Kasumi-1 (cell line): ENCODE data around the gene SCAPER.

Experiments
- DNase-seq, 2 experiments: peaks; one replicate each; lab custom pipeline; 2025; lab: John Stamatoyannopoulos, UW

SCAPER gene

DNA sequence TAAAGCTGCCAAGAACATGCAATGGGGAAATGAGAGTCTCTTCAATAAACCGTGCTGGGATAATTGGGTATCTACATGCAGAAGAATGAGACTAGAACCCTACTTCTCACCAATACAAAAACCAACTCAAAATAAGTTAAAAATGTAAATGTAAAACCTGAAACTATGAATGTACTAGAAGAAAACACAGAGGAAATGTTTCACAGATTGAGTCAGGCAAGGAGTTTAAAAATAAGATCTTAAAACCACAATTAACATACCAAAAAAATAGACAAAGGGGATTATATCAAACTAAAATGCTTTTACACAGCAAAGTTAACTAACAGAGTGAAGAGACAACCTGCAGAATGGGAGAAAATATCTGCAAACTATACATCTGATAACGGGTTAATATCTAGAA, 478.2 kb downstream of the SCAPER start:
- no peak for DNase-seq

DNA sequence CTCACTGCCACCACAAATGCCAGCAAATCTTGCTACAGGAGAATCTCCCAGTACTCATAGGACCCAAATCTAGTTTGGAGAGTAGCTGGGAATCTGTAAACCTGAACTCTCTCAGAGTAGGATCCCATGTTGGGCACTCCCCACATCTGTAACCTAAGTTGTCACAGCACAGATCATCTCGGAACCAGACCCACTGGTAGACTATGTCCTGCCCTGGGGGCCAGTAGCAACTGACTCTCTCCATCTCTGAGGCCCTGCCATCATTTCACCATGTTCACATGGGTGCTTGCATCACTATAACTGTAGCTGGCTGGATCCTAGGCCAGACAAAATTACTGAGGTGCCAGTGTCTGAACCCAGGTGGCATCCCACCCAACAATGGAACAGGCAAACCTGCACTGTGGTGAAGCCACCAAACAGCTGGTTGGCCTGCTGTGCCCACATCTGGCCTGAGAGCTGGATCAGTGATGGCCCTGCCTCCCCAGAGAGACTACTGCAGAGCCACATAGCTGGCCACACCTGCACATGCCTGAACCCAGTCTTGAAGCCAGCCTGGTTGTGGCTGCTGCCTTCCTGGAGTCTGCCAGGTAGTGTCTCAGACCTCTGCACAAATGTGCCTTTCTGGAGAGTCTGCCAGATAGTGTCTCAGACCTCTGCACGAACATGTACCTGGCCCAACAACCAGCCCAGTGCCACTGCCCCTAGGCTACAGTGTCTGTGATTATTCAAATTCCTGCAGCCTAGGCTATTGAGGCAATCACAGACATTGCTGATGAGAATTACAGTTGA, 486.6 kb downstream of the SCAPER start:
- DNase-seq = no peak

DNA sequence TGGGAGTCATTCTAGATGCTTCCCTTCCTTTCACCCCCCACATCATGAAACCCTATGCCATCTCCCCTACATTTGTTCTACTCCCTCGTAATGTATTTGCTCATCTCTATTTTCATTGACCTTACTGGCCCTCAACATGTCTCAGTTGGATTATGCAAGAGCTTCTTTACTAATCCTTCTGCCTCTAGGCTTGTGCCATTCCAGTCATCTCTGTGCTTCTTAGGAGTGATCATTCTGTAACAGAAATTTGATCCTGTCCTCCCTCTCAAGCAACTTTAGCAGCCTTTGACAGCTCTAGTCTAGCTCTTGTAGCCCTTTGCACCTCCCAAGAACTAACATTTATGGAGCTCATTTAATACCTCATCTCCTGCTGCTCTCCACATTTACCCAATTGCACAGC, 503.9 kb downstream of the SCAPER start:
- DNase-seq = no peak

DNA sequence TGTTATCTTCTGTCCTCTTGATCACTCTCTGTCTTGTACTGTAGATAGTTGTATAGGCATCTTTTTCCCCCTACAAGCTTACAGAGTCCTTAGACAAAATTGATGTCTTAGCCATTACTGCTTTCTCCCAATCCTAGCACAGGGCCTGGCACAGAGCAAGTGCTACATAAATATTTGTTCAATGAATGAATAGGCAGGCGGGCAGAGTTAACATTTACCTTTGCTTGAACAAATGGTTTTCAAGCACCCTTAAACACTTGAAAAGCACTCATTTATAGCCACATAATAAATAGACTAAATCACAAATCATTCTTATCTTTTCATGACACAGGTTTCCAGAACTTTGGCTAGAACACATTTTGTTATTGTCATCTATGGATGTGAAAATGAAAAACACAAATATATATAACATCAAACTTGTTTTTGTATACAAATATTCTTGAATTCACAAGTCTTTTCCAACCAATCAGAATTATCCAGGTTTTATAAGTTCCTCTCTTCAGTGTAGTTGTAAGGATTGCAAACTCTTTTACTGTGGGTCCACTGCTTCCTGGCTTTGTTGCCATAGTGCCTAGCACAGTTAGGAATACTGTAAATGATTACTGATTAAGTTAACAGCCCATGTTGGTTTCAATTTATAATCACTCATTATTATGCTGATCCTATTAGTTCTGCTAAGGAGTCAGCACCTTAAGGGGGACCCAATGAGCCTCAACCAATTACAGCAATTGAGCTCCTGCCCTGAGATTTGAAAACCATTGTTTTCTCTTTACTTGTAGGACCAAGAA, 506.6 kb downstream of the SCAPER start:
- DNase-seq = no peak

DNA sequence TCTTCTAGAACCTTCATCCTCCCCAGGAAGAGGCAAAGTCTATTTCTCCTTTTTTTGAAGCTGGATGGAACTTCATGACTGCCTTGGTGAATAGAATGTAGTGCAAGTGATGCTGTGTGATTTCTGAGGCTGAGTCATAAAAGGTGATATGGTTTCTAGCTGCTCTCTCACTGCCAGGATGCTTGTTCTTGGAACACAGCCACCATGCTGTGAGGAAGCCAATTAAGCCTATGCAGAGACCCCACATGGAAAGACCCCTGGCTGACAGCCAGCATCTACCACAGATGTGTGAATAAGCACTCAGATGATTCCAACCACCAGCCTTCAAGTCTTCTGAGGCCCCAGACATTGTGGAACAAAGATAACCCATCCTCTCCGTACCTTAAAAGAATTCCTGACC, 511.5 kb downstream of the SCAPER start:
- no peak for DNase-seq

DNA sequence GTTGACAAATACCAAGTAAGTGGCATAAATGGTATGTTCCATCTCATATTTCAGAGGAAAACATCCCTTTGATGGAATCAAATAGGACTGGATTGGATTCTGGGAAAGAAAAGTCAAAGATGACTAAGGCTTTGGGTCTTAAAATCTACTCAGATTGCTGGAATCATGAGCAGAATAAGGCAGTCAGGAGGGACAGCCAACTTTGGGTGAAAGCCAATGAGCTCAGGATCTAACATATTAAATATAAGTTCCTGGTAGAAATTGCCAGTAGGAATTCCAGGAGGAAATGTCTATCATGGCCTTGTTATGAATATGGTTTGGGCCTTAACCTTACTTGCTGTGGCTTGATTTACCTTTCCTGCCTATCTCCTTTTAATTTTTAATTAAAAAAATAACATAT, 513.3 kb downstream of the SCAPER start:
- no peak for DNase-seq

DNA sequence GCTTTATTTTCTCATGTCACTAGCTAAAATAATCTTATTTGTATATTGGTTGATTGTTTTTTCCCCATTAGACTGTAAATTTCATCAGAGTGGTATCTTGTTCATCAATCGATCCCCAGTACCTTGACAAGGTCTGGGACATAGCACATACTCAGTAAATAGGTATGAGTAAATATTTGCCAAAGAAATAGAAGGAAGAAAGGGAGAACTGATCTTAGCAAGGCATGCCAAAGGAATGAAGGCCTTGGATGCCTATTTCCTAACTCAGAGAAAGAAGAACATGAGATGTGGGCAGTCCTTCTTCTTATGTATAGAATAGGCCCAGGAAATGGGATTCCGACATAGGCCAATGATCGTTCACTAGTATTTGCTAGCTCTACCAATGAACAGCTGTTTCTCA, 513.8 kb downstream of the SCAPER start:
- DNase-seq = no peak

DNA sequence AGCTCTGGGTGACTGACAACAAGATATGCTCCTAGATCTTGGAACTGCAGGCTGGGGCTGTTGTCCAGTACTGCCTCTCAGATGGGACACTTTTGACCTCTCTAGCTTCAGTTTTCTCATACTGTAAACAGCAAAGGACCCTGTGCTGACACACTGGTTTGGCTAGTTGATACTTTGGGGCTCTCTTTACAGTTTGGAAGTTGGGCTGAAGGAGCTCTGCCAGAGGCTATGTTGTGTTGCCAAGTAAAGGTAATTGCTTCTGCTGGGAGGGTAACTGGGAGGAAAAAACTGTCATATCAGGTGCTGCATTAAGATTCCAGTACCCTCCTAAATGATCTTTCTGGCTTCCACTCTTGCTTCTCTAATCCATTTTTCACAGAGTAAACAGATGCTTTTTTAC, 514.6 kb downstream of the SCAPER start:
- no peak for DNase-seq

DNA sequence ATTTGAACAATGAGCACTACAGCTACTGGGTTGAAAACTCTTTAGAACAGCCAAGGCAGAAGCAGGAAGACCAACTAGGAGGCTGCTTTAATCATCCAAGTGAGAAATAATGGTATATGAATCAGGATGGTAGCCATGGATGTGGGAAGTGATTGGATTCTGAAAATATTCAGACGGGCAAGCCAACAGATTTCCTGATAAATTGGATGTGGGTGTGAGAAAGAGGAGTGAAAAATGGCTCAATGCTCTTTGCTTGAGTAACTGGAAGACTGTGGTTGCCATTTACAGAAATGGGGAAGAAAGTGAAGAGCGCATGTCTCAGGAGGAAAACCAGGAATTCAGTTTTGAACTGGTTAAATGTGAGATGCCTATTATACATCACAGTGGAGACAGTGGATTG, 518.2 kb downstream of the SCAPER start:
- DNase-seq = no peak

DNA sequence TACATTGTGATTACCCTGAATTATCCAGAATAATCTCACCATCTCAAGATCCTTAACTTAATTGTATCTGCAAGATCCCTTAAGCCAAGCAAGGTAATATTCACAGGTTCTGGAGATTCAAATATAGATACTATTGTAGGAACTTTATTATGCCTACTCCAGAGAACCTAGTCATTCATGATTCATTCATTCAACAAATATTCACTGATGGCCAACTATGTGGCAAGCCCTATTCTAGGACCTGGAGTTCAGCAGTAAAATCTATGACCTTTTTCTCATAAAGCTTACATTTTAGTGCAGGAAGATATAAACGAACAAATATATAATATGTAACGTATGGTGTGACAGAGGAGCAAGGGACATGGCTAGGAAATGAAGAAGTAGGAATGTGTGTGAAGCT, 519.0 kb downstream of the SCAPER start:
- no peak for DNase-seq

DNA sequence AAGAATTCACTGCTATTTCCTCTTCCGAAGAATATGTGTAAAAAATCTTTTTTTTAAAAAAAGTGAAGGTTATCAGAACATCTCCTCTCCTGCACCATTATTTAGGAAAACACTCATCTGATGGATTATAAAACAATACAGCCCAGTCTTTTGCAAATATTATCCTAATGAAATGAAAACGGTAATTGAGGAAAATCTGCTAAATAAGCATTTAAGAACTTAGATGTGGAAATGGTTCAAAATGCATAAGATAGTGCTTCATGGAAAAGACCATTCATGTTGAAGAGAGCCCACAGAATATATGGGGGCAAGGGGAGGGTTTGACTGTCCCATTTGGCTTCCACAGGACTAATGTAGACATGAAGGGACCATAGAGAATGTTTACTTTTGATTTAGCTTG, 520.7 kb downstream of the SCAPER start:
- no peak for DNase-seq

DNA sequence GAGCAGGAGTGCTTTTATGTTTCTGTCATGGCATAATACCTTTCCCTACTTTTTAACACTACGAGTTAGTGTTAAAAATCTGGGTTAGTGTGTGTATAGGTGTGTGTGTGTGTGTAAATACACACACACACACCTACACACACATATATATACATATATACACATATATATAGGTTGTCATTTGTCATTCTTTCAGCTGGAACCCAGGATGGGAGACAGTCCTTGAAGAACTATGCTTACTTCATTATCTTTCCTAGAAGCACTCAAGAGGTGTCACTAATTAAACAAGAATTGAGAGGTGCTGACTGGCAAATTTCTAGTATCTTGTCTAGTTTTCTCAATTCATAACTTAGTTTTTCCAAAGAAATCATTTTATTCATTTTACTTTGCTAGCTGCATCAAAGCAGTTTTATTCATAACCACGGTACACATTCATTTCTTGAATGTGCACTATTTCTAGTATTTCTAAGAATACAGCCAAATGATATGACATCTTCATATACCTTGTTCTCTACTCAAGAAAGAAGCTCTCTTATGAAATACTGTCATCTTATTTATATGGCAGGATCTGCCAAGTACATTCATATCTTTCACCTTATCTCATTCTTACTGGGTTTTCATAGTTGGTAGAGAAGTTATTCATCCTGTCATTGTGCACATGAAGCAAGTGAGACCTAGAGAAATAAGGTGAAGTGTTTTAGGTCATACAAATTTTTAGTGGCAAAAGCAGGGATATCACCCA, 522.0 kb downstream of the SCAPER start:
- DNase-seq = no peak

DNA sequence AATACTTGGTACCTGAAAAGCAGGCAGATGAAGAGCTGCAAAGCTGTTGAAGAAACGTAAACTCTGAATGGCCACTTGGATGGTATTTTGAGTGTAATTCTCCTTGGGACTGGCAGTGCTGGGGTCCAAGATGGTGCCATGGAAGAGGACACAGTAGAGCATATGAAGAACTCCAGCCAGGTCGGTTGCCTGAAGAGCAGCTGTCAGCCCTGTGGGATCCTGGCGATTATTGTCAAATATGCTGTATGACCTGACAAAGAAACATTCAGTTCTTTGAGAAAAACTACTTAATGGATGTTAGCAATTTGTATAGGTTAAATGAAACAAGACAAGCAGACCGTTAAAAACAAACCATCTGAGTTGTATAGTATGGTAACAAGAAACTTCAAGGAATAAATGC, 523.8 kb downstream of the SCAPER start:
- no peak for DNase-seq

DNA sequence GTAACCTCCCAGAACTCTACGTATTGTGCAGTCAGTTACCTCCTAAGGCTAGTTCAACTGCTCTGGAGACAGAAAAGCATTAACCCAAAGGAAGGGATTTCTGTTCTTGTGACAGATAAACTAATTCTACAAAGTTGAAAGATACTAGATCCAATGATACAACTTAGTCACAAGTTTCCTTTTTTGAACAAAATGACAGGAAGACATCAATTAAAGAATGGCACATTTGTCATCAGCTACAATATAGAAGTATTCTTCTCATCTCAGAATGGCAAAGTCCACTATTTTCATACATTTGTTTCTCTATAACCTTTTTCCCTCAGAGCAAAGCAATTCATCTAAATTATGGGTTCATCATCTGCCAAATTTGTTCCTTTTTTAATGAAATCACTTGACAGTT, 524.9 kb downstream of the SCAPER start:
- no peak for DNase-seq

DNA sequence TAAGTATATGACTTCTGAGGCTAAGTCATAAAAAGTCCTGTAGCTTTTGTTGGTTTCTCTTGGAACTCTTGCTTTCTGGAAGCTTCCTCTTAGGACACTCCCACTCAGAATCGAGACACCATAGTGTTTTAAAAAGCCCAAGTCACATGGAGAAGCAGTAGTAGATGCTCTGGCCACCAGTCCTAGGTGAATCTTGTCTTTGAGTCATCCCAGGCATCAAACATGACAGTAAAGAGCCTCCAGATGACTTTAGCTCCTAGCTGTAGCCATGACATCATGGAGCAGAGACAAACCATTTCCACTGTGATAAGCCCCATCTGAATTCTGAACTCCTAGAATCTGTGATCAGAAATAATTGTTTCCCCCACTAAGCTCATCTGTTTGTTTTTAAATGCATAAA, 526.4 kb downstream of the SCAPER start:
- DNase-seq = no peak

DNA sequence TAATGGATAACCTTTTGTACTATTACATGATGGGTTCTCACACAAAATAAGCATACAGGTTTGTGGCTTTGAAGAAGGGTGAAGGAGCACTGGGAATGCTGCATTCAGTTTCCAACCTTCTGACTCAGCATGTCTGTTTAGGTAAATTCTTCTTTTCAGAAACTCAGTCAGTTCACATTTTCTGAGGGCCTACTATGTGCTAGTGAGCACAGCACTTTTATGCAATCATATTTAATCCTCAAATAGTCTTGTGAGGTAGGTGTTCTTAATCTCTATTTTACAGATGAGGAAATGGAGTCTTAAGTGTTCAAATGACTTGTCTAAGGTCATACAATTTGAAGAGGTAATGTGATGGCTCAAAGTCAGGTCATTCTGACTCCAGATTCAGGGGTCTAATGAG, 527.4 kb downstream of the SCAPER start:
- no peak for DNase-seq

DNA sequence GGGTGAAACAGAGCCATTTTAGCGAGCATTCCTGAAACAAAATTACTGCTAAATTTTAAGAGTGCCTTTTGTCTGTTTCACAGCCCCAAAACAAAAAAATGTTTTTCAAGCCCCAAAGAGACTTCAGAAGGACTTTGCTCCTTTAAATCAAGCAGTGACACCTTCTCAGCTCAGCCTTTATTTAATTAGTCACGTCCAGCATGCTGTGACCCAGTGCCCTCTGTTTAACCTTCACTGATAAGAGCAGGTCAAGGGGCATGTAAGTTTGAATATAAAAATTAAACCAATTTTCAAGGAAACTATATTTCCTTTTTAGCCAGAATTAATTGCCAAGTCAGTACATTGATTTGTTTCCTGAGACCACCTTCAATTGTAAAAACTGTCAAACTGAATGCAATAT, 527.9 kb downstream of the SCAPER start:
- no peak for DNase-seq

DNA sequence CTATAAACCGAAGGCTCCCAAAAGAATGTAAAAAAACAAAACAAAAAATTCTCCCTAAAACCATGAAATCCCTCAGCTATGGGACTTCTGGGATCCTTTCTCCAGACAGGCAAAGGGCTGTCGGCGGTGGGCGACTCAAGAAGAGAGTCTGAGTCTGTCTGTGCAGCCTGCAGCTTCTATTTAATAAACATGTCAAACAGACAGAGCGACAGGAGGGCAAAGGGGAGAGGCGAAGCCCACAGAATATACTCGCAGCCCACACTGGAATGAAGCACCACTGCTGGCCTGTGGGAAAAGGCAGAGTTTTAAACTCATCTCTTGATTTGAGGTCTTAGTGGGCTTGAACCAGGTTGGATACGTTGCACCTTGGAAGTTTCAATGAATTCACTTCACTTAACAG, 528.3 kb downstream of the SCAPER start:
- DNase-seq = no peak

DNA sequence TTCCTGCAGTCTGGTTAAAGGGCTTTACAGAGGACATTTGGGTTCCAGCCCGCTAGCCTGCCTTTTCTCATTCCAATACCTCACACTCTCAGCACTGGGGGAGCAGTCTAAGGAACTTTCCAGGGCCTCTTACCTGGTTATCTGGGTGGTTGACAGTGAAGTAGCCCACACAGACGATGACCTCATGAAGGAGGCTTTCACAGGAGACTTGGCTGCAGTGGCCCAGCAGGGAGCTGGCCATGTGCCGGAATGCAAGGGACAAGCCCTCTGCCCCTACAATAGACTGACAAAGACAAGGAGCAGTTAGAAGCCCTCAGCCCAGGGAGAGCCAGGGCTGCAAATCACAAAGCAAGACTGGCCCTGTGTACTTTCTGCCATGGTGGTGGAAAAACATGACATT, 529.1 kb downstream of the SCAPER start:
- no peak for DNase-seq

DNA sequence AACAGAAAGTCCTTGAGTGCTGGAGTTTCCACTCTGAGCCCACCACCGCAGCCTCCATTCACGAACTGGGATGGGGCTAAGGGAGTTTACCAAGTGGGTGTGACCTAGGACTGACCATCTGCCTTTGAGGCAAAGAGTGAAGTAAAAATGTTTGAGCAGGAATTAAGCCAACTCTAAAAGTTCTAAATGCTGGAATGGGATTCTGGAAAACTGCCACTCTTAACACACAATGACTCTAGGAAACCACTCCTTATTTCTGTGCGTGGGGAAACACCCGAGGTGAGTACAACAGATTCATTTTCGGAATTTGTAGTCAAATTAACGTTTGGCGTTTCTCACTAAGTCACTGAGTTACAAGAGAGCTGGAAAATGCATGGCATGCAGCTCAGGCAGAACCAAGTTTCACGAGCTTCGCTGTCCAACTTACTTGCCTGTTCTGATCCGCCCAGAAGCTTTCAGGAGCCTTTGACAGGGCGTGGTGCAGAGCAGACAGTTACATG, 537.0 kb downstream of the SCAPER start:
- DNase-seq = no peak

DNA sequence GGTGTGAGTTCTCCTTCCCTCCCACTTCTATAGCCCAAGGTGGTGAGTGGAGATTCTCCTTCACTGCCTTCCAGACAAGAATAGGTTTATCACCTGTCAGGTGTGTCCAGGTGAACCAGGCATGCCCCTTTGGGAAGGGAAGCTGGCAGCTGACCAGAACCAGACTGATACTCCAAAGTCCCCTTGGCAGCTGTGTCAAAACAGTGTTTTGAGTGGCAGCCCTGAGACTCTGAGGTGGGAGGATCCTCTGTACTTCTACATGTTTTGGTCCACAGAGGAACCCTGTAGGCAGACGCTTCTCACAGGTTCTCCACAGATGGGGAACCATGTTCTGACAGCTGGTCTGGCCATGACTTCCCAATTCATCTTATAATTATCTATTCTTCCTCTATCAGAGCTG, 538.4 kb downstream of the SCAPER start:
- no peak for DNase-seq

DNA sequence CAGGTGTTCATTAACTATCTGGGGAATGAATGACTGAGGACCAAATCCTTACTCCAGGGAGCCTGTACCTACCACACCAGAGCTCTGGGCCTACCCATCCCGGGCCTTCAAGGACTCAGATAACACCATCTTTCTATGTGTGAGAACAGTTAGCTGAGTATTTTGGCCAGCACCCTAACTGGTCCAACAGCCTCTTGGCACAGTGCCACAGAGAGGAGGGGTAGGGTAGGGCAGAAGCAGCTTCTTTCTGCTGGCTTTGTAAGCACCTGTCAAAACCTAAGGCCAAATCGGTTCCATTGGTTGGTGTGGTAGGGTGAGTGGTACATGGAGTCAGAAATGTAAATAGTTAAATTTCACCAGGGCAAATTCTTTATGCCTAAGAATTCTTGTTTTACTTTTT, 541.9 kb downstream of the SCAPER start:
- no peak for DNase-seq

DNA sequence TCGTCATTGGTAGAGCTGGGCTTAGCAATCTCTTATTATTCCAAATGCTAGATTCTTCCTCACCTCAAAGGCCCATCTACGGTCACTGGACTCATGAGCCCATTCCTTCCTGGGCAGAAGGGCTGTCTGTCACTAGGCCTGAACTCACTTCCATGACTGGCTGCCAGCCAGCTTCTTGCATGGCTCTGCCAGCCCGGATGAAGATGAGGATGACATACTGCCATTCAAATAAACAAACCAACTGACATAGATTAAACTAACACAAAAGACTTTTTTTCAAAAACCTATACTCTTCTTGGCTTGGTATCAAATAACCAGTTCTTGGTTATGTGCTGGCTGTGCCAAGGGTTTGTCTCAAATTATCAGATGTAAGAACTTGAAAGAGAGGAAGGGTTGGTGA, 544.7 kb downstream of the SCAPER start:
- no peak for DNase-seq
